ENCODE results near the gene ATP5MG. TPM values are rescaled to one million over a fixed set of nuclear protein-coding genes. Genes with fewer than 3 reads are reported as not detected.

ATP5MG gene
- polyA plus RNA-seq, 1 donor from 2014 or later = 385 TPM

Other genes with a start within 250 kb of the ATP5MG start
- 9.7 TPM for gene SCN4B, start 248.8 kb upstream of the ATP5MG start, polyA plus RNA-seq (ENCODE audit: insufficient read depth, low read depth, low replicate concordance)
- 9.0 TPM for gene SCN2B, start 225.0 kb upstream of the ATP5MG start, polyA plus RNA-seq (ENCODE audit: insufficient read depth, low read depth, low replicate concordance)
- 0.49 TPM for gene JAML, start 176.6 kb upstream of the ATP5MG start, polyA plus RNA-seq (ENCODE audit: insufficient read depth, low read depth, low replicate concordance)
- 4.3 TPM for gene MPZL3, start 149.2 kb upstream of the ATP5MG start, polyA plus RNA-seq (ENCODE audit: insufficient read depth, low read depth, low replicate concordance)
- gene MPZL2, start 137.3 kb upstream of the ATP5MG start, polyA plus RNA-seq (ENCODE audit: insufficient read depth, low read depth, low replicate concordance) = 4.9 TPM
- gene CD3E, start 96.9 kb upstream of the ATP5MG start, polyA plus RNA-seq (ENCODE audit: insufficient read depth, low read depth, low replicate concordance) = 1.7 TPM
- gene CD3D, start 58.9 kb upstream of the ATP5MG start, polyA plus RNA-seq (ENCODE audit: insufficient read depth, low read depth, low replicate concordance) = not detected
- not detected for gene CD3G, start 57.3 kb upstream of the ATP5MG start, polyA plus RNA-seq (ENCODE audit: insufficient read depth, low read depth, low replicate concordance)
- 24.3 TPM for gene UBE4A, start 42.0 kb upstream of the ATP5MG start, polyA plus RNA-seq (ENCODE audit: insufficient read depth, low read depth, low replicate concordance)
- gene KMT2A, start 34.9 kb downstream of the ATP5MG start, polyA plus RNA-seq (ENCODE audit: insufficient read depth, low read depth, low replicate concordance) = 35.4 TPM
- gene TTC36, start 125.9 kb downstream of the ATP5MG start, polyA plus RNA-seq (ENCODE audit: insufficient read depth, low read depth, low replicate concordance) = 0.46 TPM
- gene TMEM25, start 129.6 kb downstream of the ATP5MG start, polyA plus RNA-seq (ENCODE audit: insufficient read depth, low read depth, low replicate concordance) = 48.7 TPM
- 34.3 TPM for gene IFT46, start 164.3 kb downstream of the ATP5MG start, polyA plus RNA-seq (ENCODE audit: insufficient read depth, low read depth, low replicate concordance)
- gene ARCN1, start 170.8 kb downstream of the ATP5MG start, polyA plus RNA-seq (ENCODE audit: insufficient read depth, low read depth, low replicate concordance) = 113 TPM
- gene PHLDB1, start 206.0 kb downstream of the ATP5MG start, polyA plus RNA-seq (ENCODE audit: insufficient read depth, low read depth, low replicate concordance) = 85.1 TPM

Data from brain (organoid and tissue), 1 donor.